Measurements from ENCODE around the gene EP400.
A peak's percentile ranks its signal among the peaks of the same experiment; 100 is the strongest.

The EP400 gene

GRCh38 chr12:131949431-131950181 lies at the start of gene EP400:
Gene EP400 (plus strand): TSS chr12:131949942. CDS start chr12:131960620, 10,678 bp downstream.
- no peak for FAIRE-seq
- DNase-seq (ENCODE audit: low spot score): peak; percentile 75

- FAIRE-seq (no peak), DNase-seq (ENCODE audit: low spot score) (peak; percentile 9)
Observed at GRCh38 chr12:131900397-131900796, 49.3 kb upstream of the EP400 start.

- DNase-seq (ENCODE audit: low spot score) (no peak), FAIRE-seq (no peak)
Observed at GRCh38 chr12:131901431-131902331, 48.1 kb upstream of the EP400 start.

GRCh38 chr12:131902332-131903241 lies 47.2 kb upstream of the EP400 start:
- DNase-seq (ENCODE audit: low spot score) (no peak), FAIRE-seq (no peak)

- DNase-seq (ENCODE audit: low spot score) (no peak), FAIRE-seq (no peak)
Observed at GRCh38 chr12:131903270-131904255, 46.2 kb upstream of the EP400 start.

- FAIRE-seq: no peak
- DNase-seq (ENCODE audit: low spot score): no peak
Observed at GRCh38 chr12:131904346-131904745, 45.4 kb upstream of the EP400 start.

- no peak for DNase-seq (ENCODE audit: low spot score)
- FAIRE-seq: no peak
Observed at GRCh38 chr12:131905081-131905629, 44.6 kb upstream of the EP400 start.

- DNase-seq (ENCODE audit: low spot score) (no peak), FAIRE-seq (no peak)
Observed at GRCh38 chr12:131905630-131906091, 44.1 kb upstream of the EP400 start.

GRCh38 chr12:131907379-131908091 lies 42.2 kb upstream of the EP400 start:
- FAIRE-seq: no peak

GRCh38 chr12:131908092-131909080 lies 41.4 kb upstream of the EP400 start:
- DNase-seq (ENCODE audit: low spot score) (no peak), FAIRE-seq (no peak)

More at GRCh38 chr12:131907379-131908091, 42.2 kb upstream of the EP400 start:
- no peak for DNase-seq (ENCODE audit: low spot score)

GRCh38 chr12:131909081-131909751 lies 40.5 kb upstream of the EP400 start:
- no peak for FAIRE-seq

GRCh38 chr12:131909752-131910219 lies 40.0 kb upstream of the EP400 start:
- DNase-seq (ENCODE audit: low spot score) (no peak), FAIRE-seq (no peak)

More at GRCh38 chr12:131909081-131909751, 40.5 kb upstream of the EP400 start:
- no peak for DNase-seq (ENCODE audit: low spot score)

- FAIRE-seq (peak; percentile 82), DNase-seq (ENCODE audit: low spot score) (peak; percentile 81)
Observed at GRCh38 chr12:131910302-131911027, 39.3 kb upstream of the EP400 start.

GRCh38 chr12:131911028-131911650 lies 38.6 kb upstream of the EP400 start:
- DNase-seq (ENCODE audit: low spot score) (no peak), FAIRE-seq (no peak)

- FAIRE-seq: no peak
- DNase-seq (ENCODE audit: low spot score): no peak
Observed at GRCh38 chr12:131911851-131912477, 37.8 kb upstream of the EP400 start.
